K562 (cell line): Measurements from ENCODE around the gene CDKN1C.

ENCODE experiments used
- ARID4B ChIP-seq: sonication (generic); formaldehyde crosslinking; IDR thresholded peaks from 2 replicates; pipeline ENCODE4 v1.8.0; 2022; ENCODE audit warnings: mild to moderate bottlenecking, missing genetic modification reagents
- CHAMP1 ChIP-seq: fragments of 450-650 bp; IDR thresholded peaks from 2 replicates; pipeline ENCODE4 v1.6.1; 2016; ENCODE audit warnings: mild to moderate bottlenecking
- CHD2 ChIP-seq: IDR thresholded peaks from 2 replicates; pipeline ENCODE4 v1.6.1; 2011; ENCODE audit warnings: low read depth, low read length
- CTCF ChIP-seq, 3 experiments: IDR thresholded peaks in 2 of 3; conservative IDR thresholded peaks in 1 of 3; 2 replicates each; pipeline ENCODE4 v1.5.1; 2011 to 2012; ENCODE audit warnings: low read length in 3 of 3, mild to moderate bottlenecking in 3 of 3, control low read depth in 2 of 3, improper control_type of control experiment in 1 of 3, inconsistent platforms in 1 of 3, low read depth in 1 of 3, mixed read lengths in 1 of 3, moderate library complexity in 1 of 3; ENCODE audit not compliant: insufficient read depth in 2 of 3
- EZH2 ChIP-seq: IDR thresholded peaks from 2 replicates; pipeline ENCODE4 v1.6.1; 2012; ENCODE audit warnings: low read depth, mild to moderate bottlenecking, inconsistent platforms, low read length, borderline replicate concordance
- MXI1 ChIP-seq: IDR thresholded peaks from 2 replicates; pipeline ENCODE4 v1.6.1; 2011; ENCODE audit warnings: low read depth, mild to moderate bottlenecking, improper control_type of control experiment, low read length
- PCBP2 ChIP-seq: fragments of 200-400 bp; formaldehyde crosslinking; IDR thresholded peaks from 2 replicates; pipeline ENCODE4 v1.6.1; 2018; ENCODE audit warnings: low read length, low read depth, mild to moderate bottlenecking, moderate library complexity; ENCODE audit not compliant: poor library complexity, severe bottlenecking
- POLR2A ChIP-seq: fragments of 450-650 bp; conservative IDR thresholded peaks from 2 replicates; pipeline ENCODE4 v1.6.1; 2016
- RFX5 ChIP-seq: IDR thresholded peaks from 2 replicates; pipeline ENCODE4 v1.6.1; 2011; ENCODE audit warnings: low read depth, mild to moderate bottlenecking, improper control_type of control experiment, low read length
- SMC3 ChIP-seq: conservative IDR thresholded peaks from 2 replicates; pipeline ENCODE4 v1.6.1; 2011; ENCODE audit warnings: low read depth, low read length, improper control_type of control experiment; ENCODE audit not compliant: insufficient read depth

- TF ChIP-seq EZH2 (no peak), POLR2A (no peak), ARID4B (no peak), CHD2 (no peak), CHAMP1 (no peak), CTCF (IDR thresholded peaks at IDR 0.05 in 2 of 3, conservative IDR thresholded peaks at IDR 0.05 in 1 of 3; ENCODE audit: insufficient read depth in 2 of 3, low read depth in 1 of 3, low read length in 3 of 3) (no peak), RFX5 (no peak), SMC3 (no peak), MXI1 (no peak), PCBP2 (no peak)
These were observed 40.6 kb downstream of the CDKN1C start for GRCh38 chr11:2844996-2845395.
